ENCODE data around the gene FARS2.

GRCh38 chr6:5249451-5250122, 11.7 kb upstream of the FARS2 start:
- no peak for TF ChIP-seq CTCF (IDR thresholded peaks at IDR 0.05)
- TF ChIP-seq EZH2 (IDR thresholded peaks at IDR 0.05; ENCODE audit: borderline replicate concordance, insufficient read depth, low read depth, low read length, poor library complexity, severe bottlenecking), result no peak
